H1 (cell line): Measurements from ENCODE around the gene PID1. TPM values are rescaled to one million over a fixed set of nuclear protein-coding genes. Genes with fewer than 3 reads are reported as not detected.

Source experiments
- CTCF ChIA-PET: fragments of 300-600 bp; sonication (Branson Sonifier 250); formaldehyde crosslinking; loops from one replicate; lab custom pipeline; 2021; ENCODE audit not compliant: partially characterized antibody; lab: Charles Lee
- POLR2A ChIA-PET: fragments of 300-600 bp; sonication (Branson Sonifier 250); formaldehyde crosslinking; loops from one replicate; lab custom pipeline; 2021; ENCODE audit warnings: inconsistent platforms; ENCODE audit not compliant: partially characterized antibody; lab: Charles Lee
- DNase-seq, 2 experiments: peaks; one replicate each; pipeline versions ENCODE4 v3.0.0 to v3.0.0-alpha.2; 2010 to 2022; ENCODE audit warnings: low spot score in 2 of 2, low read depth in 1 of 2, mixed read lengths in 1 of 2
- FAIRE-seq: peaks from 2 replicates; lab custom pipeline; 2011; peaks lifted over from hg19 to GRCh38; lab: Jason Lieb, UNC
- H2AFZ ChIP-seq: 2 replicates; pipeline ENCODE4 v1.8.1; 2012; ENCODE audit warnings: low read length, inconsistent platforms
- H2AK5ac ChIP-seq: 2 replicates; pipeline ENCODE4 v1.6.1; 2013; ENCODE audit warnings: low read depth, low read length
- H2BK120ac ChIP-seq: replicated peaks from 2 replicates; pipeline ENCODE3; 2013; ENCODE audit warnings: low read depth, low read length, inconsistent platforms
- H2BK12ac ChIP-seq: 2 replicates; pipeline ENCODE4 v1.6.1; 2013; ENCODE audit warnings: low read depth, low read length
- H2BK15ac ChIP-seq: 2 replicates; pipeline ENCODE4 v1.6.1; 2013; ENCODE audit warnings: low read length
- H2BK20ac ChIP-seq: 2 replicates; pipeline ENCODE4 v1.6.1; 2013; ENCODE audit warnings: low read length
- H2BK5ac ChIP-seq: 2 replicates; pipeline ENCODE4 v1.6.1; 2013; ENCODE audit warnings: low read depth, low read length
- H3K14ac ChIP-seq: 2 replicates; pipeline ENCODE4 v1.6.1; 2013; ENCODE audit warnings: inconsistent platforms; ENCODE audit not compliant: insufficient read length
- H3K18ac ChIP-seq: 2 replicates; pipeline ENCODE4 v1.6.1; 2013; ENCODE audit warnings: low read length; ENCODE audit errors: extremely low read depth
- H3K23ac ChIP-seq: 2 replicates; pipeline ENCODE4 v1.6.1; 2013; ENCODE audit warnings: inconsistent platforms; ENCODE audit not compliant: insufficient read length
- H3K23me2 ChIP-seq: 2 replicates; pipeline ENCODE4 v1.6.1; 2013; ENCODE audit warnings: low read depth, low read length
- H3K27ac ChIP-seq: 2 replicates; pipeline ENCODE4 v1.6.1; 2011; ENCODE audit warnings: low read depth, low read length, inconsistent platforms
- H3K27me3 ChIP-seq, 4 experiments: replicated peaks in 1 of 4; 1 replicate in 1 of 4; 2 replicates in 3 of 4; pipeline versions ENCODE4 v1.6.1 to v1.8.1; 2011 to 2013; ENCODE audit warnings: low read length in 3 of 4, mild to moderate bottlenecking in 3 of 4, inconsistent platforms in 2 of 4, mixed read lengths in 2 of 4, moderate library complexity in 1 of 4; ENCODE audit not compliant: control insufficient read depth in 3 of 4, insufficient read depth in 3 of 4; ENCODE audit errors: extremely low read depth in 1 of 4
- H3K36me3 ChIP-seq, 4 experiments: 2 replicates each; pipeline versions ENCODE4 v1.6.1 to v1.8.1; 2011 to 2013; ENCODE audit warnings: mild to moderate bottlenecking in 4 of 4, low read length in 3 of 4, moderate library complexity in 2 of 4, control low read depth in 1 of 4, inconsistent platforms in 1 of 4; ENCODE audit not compliant: insufficient read depth in 4 of 4, control insufficient read depth in 2 of 4
- H3K4ac ChIP-seq: replicated peaks from 2 replicates; pipeline ENCODE3; 2013; ENCODE audit warnings: low read length, low read depth, mixed read lengths, inconsistent platforms; ENCODE audit not compliant: insufficient read length
- H3K4me1 ChIP-seq, 4 experiments: replicated peaks in 1 of 4; 1 replicate in 1 of 4; 2 replicates in 3 of 4; pipeline versions ENCODE4 v1.6.1 to v1.8.1; 2011 to 2013; ENCODE audit warnings: low read length in 3 of 4, inconsistent platforms in 2 of 4, mixed read lengths in 1 of 4; ENCODE audit not compliant: insufficient read depth in 4 of 4, control insufficient read depth in 3 of 4
- H3K4me2 ChIP-seq, 2 experiments: 2 replicates each; pipeline versions ENCODE4 v1.6.1 to v1.8.1; 2011 to 2013; ENCODE audit warnings: low read depth in 2 of 2, low read length in 2 of 2, control low read depth in 1 of 2, inconsistent platforms in 1 of 2, mild to moderate bottlenecking in 1 of 2; ENCODE audit not compliant: insufficient read depth in 1 of 2
- H3K4me3 ChIP-seq, 4 experiments: fragments of 200-600, 300-600 bp in 1 of 4; sonication (generic), shearing (Covaris generic), sonication (Bioruptor Twin) in 1 of 4; 2 replicates each; pipeline versions ENCODE4 v1.5.1 to v1.8.1; 2011 to 2016; ENCODE audit warnings: low read length in 4 of 4, low read depth in 3 of 4, control low read depth in 2 of 4, inconsistent platforms in 2 of 4, mild to moderate bottlenecking in 2 of 4, mixed read lengths in 1 of 4, moderate library complexity in 1 of 4; ENCODE audit not compliant: insufficient read depth in 2 of 4; ENCODE audit errors: extremely low read depth in 1 of 4
- H3K56ac ChIP-seq: replicated peaks from 2 replicates; pipeline ENCODE3; 2013; ENCODE audit warnings: low read depth, mild to moderate bottlenecking, mixed read lengths, low read length, inconsistent platforms; ENCODE audit not compliant: insufficient read length
- H3K79me1 ChIP-seq: 2 replicates; pipeline ENCODE4 v1.6.1; 2013; ENCODE audit warnings: low read depth, low read length, control low read depth
- H3K79me2 ChIP-seq, 2 experiments: 2 replicates each; pipeline versions ENCODE4 v1.6.1 to v1.8.1; 2012 to 2013; ENCODE audit warnings: low read length in 2 of 2, mild to moderate bottlenecking in 2 of 2, inconsistent platforms in 1 of 2; ENCODE audit not compliant: insufficient read depth in 2 of 2, control insufficient read depth in 1 of 2
- H3K9ac ChIP-seq, 4 experiments: replicated peaks in 1 of 4; 1 replicate in 1 of 4; 2 replicates in 3 of 4; pipeline versions ENCODE4 v1.6.1 to v1.8.1; 2011 to 2013; ENCODE audit warnings: low read depth in 3 of 4, low read length in 3 of 4, control low read depth in 2 of 4, mild to moderate bottlenecking in 2 of 4, moderate library complexity in 2 of 4, inconsistent platforms in 1 of 4; ENCODE audit errors: extremely low read depth in 1 of 4
- H3K9me3 ChIP-seq, 2 experiments: 2 replicates each; pipeline versions ENCODE4 v1.6.1 to v1.8.1; 2012 to 2013; ENCODE audit warnings: mild to moderate bottlenecking in 2 of 2, moderate library complexity in 2 of 2, control low read depth in 1 of 2, inconsistent platforms in 1 of 2, low read depth in 1 of 2, low read length in 1 of 2, mixed read lengths in 1 of 2; ENCODE audit not compliant: insufficient read depth in 2 of 2
- H4K20me1 ChIP-seq, 2 experiments: replicated peaks in 1 of 2; 2 replicates each; pipeline versions ENCODE3 to v1.8.1; 2011 to 2013; ENCODE audit warnings: inconsistent platforms in 2 of 2, low read length in 2 of 2, mild to moderate bottlenecking in 1 of 2; ENCODE audit not compliant: insufficient read depth in 2 of 2, control insufficient read depth in 1 of 2
- H4K5ac ChIP-seq: 2 replicates; pipeline ENCODE4 v1.6.1; 2013; ENCODE audit warnings: low read length, low read depth, mixed read lengths, inconsistent platforms; ENCODE audit not compliant: insufficient read length
- H4K8ac ChIP-seq: 2 replicates; pipeline ENCODE4 v1.8.0; 2013; ENCODE audit warnings: mild to moderate bottlenecking, moderate library complexity, low read length, inconsistent platforms; ENCODE audit not compliant: insufficient read depth; ENCODE audit errors: extremely low read depth
- H4K91ac ChIP-seq: replicated peaks from 2 replicates; pipeline ENCODE3; 2013; ENCODE audit warnings: low read length, mixed read lengths, inconsistent platforms; ENCODE audit not compliant: insufficient read length
- WGBS, 2 experiments: shearing (Covaris generic) in 1 of 2; methylation state at CpG; one replicate each; pipeline versions ENCODE4 v1.1.6 to v1.1.7; 2013 to 2015; ENCODE audit warnings: low lambda C conversion rate in 2 of 2, mixed read lengths in 2 of 2, inconsistent platforms in 1 of 2, low coverage in 1 of 2, missing lambda C conversion rate in 1 of 2; ENCODE audit not compliant: insufficient replicate concordance in 2 of 2, insufficient coverage in 1 of 2, insufficient read length in 1 of 2; ENCODE audit errors: extremely low coverage in 1 of 2, missing lambda C conversion rate in 1 of 2; 5-methylcytosine and 5-hydroxymethylcytosine counted together
- polyA plus RNA-seq, 7 experiments: library from polyadenylated mRNA; depleted of rRNA in 3 of 7; stranded (reverse) in 5 of 7; unstranded in 2 of 7; fragments of >200 nt in 5 of 7; fragments of 200-250 nt in 2 of 7; gene quantifications; 1 replicate in 5 of 7; 2 replicates in 1 of 7; 4 replicates in 1 of 7; pipeline versions ENCODE4 v1.2.1 to v1.2.3, GENCODE V29; 2011 to 2013; ENCODE audit warnings: missing spikeins in 2 of 7, mixed read lengths in 2 of 7
- total RNA-seq: library from RNA; stranded (reverse); fragmentation: NEBNext Ultra II Directional; extraction: Animal tissue kit (Norgen Biotek cat#: 25700); gene quantifications from 2 replicates; pipeline ENCODE4 v1.2.1, GENCODE V29; 2021

The PID1 gene
- total and polyA plus RNA-seq, 2 of the 8 experiments (the other 6 are each of a cell fraction or from before 2014, with no cell fraction given) = 1.5 to 3.3 TPM

DNA sequence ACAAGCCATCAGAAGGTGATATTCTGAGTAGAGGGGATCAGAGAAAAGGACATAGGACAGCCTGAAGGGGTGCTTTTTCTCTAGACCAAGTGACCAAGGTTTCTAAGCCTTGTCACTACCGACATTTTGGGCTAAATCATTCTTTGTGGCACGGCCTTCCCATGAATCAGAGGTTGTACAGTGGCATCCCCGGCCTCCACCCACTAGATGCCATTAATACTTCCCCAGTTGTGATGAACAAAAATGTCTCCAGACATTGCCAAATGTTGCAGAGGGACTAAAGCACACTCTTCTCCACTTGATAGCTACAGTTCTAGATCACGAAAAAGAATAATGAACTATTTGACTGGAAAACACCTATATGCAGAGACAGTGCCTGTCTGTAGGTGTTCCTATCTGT, 143.6 kb downstream of the PID1 start:
- no peak overlapping the region for H4K5ac ChIP-seq
- no peak overlapping the region for H3K14ac ChIP-seq
- ChIA-PET POLR2A (no interaction called here), CTCF (interaction anchor here (0.8 to 2.5 kb wide), 6 partner anchors 10 to 437 kb away, joined by 3 to 10 read pairs (median 4); no protein-coding TSS in a partner anchor)
- WGBS, 2 experiments = 92% methylated on average over 4 of the region's 4 CpGs; no CpG with 5 or more reads in 1 of the 2 experiments
- no peak overlapping the region for H3K4me3 ChIP-seq
- H4K91ac ChIP-seq = no peak overlapping the region
- H3K9ac ChIP-seq = no peak overlapping the region
- no peaks in the 10 kb centered on the region for H4K20me1 ChIP-seq
- H3K23me2 ChIP-seq = no peaks in the 10 kb centered on the region
- no peak overlapping the region for H2AFZ ChIP-seq
- no peak overlapping the region for H2BK5ac ChIP-seq
- H3K18ac ChIP-seq = no peak overlapping the region
- FAIRE-seq (no peak), DNase-seq (no peak)
- H3K27me3 ChIP-seq = no peaks in the 10 kb centered on the region
- no peak overlapping the region for H3K4ac ChIP-seq
- no peak overlapping the region for H2BK15ac ChIP-seq
- no peaks in the 10 kb centered on the region for H3K36me3 ChIP-seq
- H3K27ac ChIP-seq = no peak overlapping the region
- H3K9me3 ChIP-seq = 0 out of 4 replicates have a peak, but pooled peaks cover 0 to 2% of the 10 kb centered on the region in 2 experiments
- H3K79me1 ChIP-seq = no peaks in the 10 kb centered on the region
- H3K23ac ChIP-seq = no peak overlapping the region
- no peak overlapping the region for H3K56ac ChIP-seq
- no peak overlapping the region for H2BK20ac ChIP-seq
- no peak overlapping the region for H4K8ac ChIP-seq
- H3K4me1 ChIP-seq = no peaks in the 10 kb centered on the region
- H2AK5ac ChIP-seq = no peak overlapping the region
- no peak overlapping the region for H3K4me2 ChIP-seq
- H3K79me2 ChIP-seq = no peaks in the 10 kb centered on the region
- no peak overlapping the region for H2BK12ac ChIP-seq
- no peak overlapping the region for H2BK120ac ChIP-seq
